HL-60 (cell line): ENCODE results near the gene ATXN7L3.

ENCODE experiments used
- GABPA ChIP-seq: IDR thresholded peaks from 2 replicates; pipeline ENCODE4 v1.6.1; 2012; ENCODE audit warnings: low read depth
- POLR2AphosphoS5 ChIP-seq: IDR thresholded peaks from 2 replicates; pipeline ENCODE4 v1.6.1; 2012; ENCODE audit warnings: low read depth
- SPI1 ChIP-seq: IDR thresholded peaks from 2 replicates; pipeline ENCODE4 v1.6.1; 2012; ENCODE audit warnings: low read depth, mild to moderate bottlenecking, borderline replicate concordance
- TF ChIP-seq, protein P1 (sequence below): IDR thresholded peaks from one replicate; pipeline ENCODE4 v1.5.1; 2011; ENCODE audit warnings: low read length, control low read depth, inconsistent platforms; ENCODE audit not compliant: insufficient read depth

- TF ChIP-seq, protein P1, sequence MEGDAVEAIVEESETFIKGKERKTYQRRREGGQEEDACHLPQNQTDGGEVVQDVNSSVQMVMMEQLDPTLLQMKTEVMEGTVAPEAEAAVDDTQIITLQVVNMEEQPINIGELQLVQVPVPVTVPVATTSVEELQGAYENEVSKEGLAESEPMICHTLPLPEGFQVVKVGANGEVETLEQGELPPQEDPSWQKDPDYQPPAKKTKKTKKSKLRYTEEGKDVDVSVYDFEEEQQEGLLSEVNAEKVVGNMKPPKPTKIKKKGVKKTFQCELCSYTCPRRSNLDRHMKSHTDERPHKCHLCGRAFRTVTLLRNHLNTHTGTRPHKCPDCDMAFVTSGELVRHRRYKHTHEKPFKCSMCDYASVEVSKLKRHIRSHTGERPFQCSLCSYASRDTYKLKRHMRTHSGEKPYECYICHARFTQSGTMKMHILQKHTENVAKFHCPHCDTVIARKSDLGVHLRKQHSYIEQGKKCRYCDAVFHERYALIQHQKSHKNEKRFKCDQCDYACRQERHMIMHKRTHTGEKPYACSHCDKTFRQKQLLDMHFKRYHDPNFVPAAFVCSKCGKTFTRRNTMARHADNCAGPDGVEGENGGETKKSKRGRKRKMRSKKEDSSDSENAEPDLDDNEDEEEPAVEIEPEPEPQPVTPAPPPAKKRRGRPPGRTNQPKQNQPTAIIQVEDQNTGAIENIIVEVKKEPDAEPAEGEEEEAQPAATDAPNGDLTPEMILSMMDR: no peak
- TF ChIP-seq POLR2AphosphoS5: no peak
- TF ChIP-seq GABPA: no peak
- TF ChIP-seq SPI1: no peak
Measured at GRCh38 chr17:44176671-44177501, 22.8 kb downstream of the ATXN7L3 start.
